Body of pancreas (tissue), 4 donors: ENCODE results near the gene CEND1. TPM values are rescaled to one million over a fixed set of nuclear protein-coding genes. Genes with fewer than 3 reads are reported as not detected.

Experiments used
- ATAC-seq: fragments of 150-250 bp; one replicate; pipeline ENCODE4 v1.9.1; 2016
- DNase-seq, 4 donors: peaks; one replicate each; pipeline ENCODE4 v3.0.0-alpha.2; 2019
- H3K27ac ChIP-seq, 4 donors: fragments of 200-600 bp; sonication (generic); 1 replicate in 3 of 4; 2 replicates in 1 of 4; pipeline versions ENCODE4 v1.5.1 to v1.6.1; 2016 to 2019; ENCODE audit warnings: mild to moderate bottlenecking in 1 of 4, mixed read lengths in 1 of 4, moderate library complexity in 1 of 4
- H3K27me3 ChIP-seq, 2 donors: fragments of 200-600 bp; sonication (generic); one replicate each; pipeline ENCODE4 v1.6.0; 2016; ENCODE audit warnings: mild to moderate bottlenecking in 1 of 2
- H3K36me3 ChIP-seq, 2 donors: fragments of 200-600 bp; sonication (generic); replicated peaks in 1 of 2; 2 replicates each; pipeline ENCODE4 v1.5.1; 2016; ENCODE audit warnings: low read depth in 2 of 2; ENCODE audit not compliant: insufficient read depth in 1 of 2
- H3K4me1 ChIP-seq: fragments of 200-600 bp; sonication (generic); one replicate; pipeline ENCODE4 v1.6.0; 2016
- H3K4me3 ChIP-seq, 2 donors: fragments of 200-600 bp; sonication (generic); 1 replicate in 1 of 2; 2 replicates in 1 of 2; pipeline ENCODE4 v1.5.1; 2016 to 2019
- H3K9me3 ChIP-seq, 3 donors: fragments of 200-600 bp; sonication (generic); 1 replicate in 2 of 3; 2 replicates in 1 of 3; pipeline ENCODE4 v1.5.1; 2016
- POLR2A ChIP-seq, 3 donors: fragments of 450-650 bp; IDR thresholded peaks; one replicate each; pipeline ENCODE4 v1.6.1; 2016; ENCODE audit warnings: antibody characterized with exemption in 3 of 3, mild to moderate bottlenecking in 2 of 3
- WGBS, 2 donors: methylation state at CpG; one replicate each; pipeline ENCODE4 v1.1.5; 2017; 5-methylcytosine and 5-hydroxymethylcytosine counted together
- intact Hi-C: fragments of 100-400 bp; cut with DNase I; formaldehyde crosslinking; loops from one replicate; pipeline ENCODE4 v1.15.1; 2023
- total RNA-seq, 2 donors: library from RNA; depleted of rRNA; stranded (reverse); fragments of >200 nt; gene quantifications; one replicate each; pipeline ENCODE4 v1.1.0, GENCODE V29; 2016
- TF ChIP-seq, protein P1 (sequence below), 7 experiments: fragments of 450-650 bp in 4 of 7; fragments of 200-600 bp in 3 of 7; sonication (generic) in 3 of 7; IDR thresholded peaks; one replicate each; pipeline ENCODE4 v1.5.1; 2016 to 2019; ENCODE audit warnings: antibody characterized with exemption in 7 of 7

Gene CEND1
- total RNA-seq, 2 donors from 2014 or later, result 0.78 TPM; not detected in 1

DNA sequence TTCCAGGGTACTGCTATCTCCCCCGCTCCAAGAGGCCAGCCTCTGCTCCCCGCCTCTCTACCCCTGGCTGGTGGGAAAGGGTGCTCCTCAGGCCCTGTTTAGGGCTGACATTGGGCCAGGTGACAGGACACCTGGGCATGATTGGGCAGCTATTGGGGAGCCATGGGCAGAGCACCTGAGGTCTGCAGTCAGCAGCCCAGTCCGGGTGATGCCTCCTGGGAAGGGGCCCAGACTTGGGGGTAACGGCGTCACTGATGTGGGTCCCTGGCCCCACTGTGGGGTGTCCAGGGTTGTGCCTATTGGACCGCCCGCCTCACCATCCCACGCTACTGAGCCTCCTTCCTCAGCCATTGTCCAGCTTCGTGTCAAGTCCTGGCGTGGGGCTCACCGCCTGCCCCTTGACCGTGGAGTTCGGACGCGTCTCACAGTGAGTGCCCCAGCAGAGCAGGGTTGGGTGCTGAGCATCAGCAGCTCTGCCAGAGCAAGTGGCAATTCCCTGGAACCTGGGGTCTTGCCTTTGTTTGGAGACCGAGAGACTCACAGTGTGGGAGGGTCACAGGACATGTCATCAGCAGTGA, 9.8 kb downstream of the CEND1 start:
- ATAC-seq (no peak), DNase-seq (peak in 1 of 4 donors; percentile 9)
- Histone ChIP-seq H3K4me1 (peaks cover 44% of the 10 kb centered on the region), H3K4me3 (no peak overlapping the region), H3K27ac (no peak overlapping the region), H3K36me3 (no peaks in the 10 kb centered on the region), H3K9me3 (no peaks in the 10 kb centered on the region), H3K27me3 (no peaks in the 10 kb centered on the region)
- TF ChIP-seq, protein P1, sequence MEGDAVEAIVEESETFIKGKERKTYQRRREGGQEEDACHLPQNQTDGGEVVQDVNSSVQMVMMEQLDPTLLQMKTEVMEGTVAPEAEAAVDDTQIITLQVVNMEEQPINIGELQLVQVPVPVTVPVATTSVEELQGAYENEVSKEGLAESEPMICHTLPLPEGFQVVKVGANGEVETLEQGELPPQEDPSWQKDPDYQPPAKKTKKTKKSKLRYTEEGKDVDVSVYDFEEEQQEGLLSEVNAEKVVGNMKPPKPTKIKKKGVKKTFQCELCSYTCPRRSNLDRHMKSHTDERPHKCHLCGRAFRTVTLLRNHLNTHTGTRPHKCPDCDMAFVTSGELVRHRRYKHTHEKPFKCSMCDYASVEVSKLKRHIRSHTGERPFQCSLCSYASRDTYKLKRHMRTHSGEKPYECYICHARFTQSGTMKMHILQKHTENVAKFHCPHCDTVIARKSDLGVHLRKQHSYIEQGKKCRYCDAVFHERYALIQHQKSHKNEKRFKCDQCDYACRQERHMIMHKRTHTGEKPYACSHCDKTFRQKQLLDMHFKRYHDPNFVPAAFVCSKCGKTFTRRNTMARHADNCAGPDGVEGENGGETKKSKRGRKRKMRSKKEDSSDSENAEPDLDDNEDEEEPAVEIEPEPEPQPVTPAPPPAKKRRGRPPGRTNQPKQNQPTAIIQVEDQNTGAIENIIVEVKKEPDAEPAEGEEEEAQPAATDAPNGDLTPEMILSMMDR (IDR thresholded peaks at IDR 0.05), result no peak
- TF ChIP-seq POLR2A (IDR thresholded peaks at IDR 0.05), result no peak
- 94 to 95% methylated on average over 14 of the region's 16 CpGs for WGBS, 2 donors
- intact Hi-C loops, result no loop called here

- WGBS, 2 donors, result 84 to 93% methylated on average over 7 to 21 of the region's 23 CpGs
- no peaks in the 10 kb centered on the region for H3K9me3 ChIP-seq
- H3K27ac ChIP-seq, result no peak overlapping the region
- intact Hi-C loops, result no loop called here
- H3K4me3 ChIP-seq, result no peak overlapping the region
- TF ChIP-seq, protein P1 (IDR thresholded peaks at IDR 0.05), result no peak
- no peak for TF ChIP-seq POLR2A (IDR thresholded peaks at IDR 0.05)
- no peaks in the 10 kb centered on the region for H3K36me3 ChIP-seq
- H3K27me3 ChIP-seq, result no peaks in the 10 kb centered on the region
- ATAC-seq (no peak), DNase-seq (peak in 1 of 4 donors; percentile 11)
- peaks cover 48% of the 10 kb centered on the region for H3K4me1 ChIP-seq
Measured at GRCh38 chr11:778976-779954, 10.6 kb downstream of the CEND1 start.

- 2 to 6% methylated on average over 10 to 88 of the region's 110 CpGs for WGBS, 2 donors
- H3K36me3 ChIP-seq, result peaks cover 0 to 4% of the 10 kb centered on the region in 2 donors
- peak within 1 kb of the TSS; percentile 63 to 82 (median 73) for H3K27ac ChIP-seq
- H3K9me3 ChIP-seq, result no peaks in the 10 kb centered on the region
- H3K27me3 ChIP-seq, result no peaks in the 10 kb centered on the region
- DNase-seq, result peak; percentile 92 to 94 (median 94)
- peak within 1 kb of the TSS; percentile 67 to 92 for H3K4me3 ChIP-seq
- ATAC-seq, result peak; percentile 94
- TF ChIP-seq, protein P1 (IDR thresholded peaks at IDR 0.05), result no peak
- TF ChIP-seq POLR2A (IDR thresholded peaks at IDR 0.05), result peak; percentile 58 to 74 (median 65)
- peaks cover 35% of the 10 kb centered on the region for H3K4me1 ChIP-seq
- intact Hi-C loops, result no loop called here
Measured at GRCh38 chr11:777288-778255, 12.3 kb downstream of the CEND1 start, which contains the start of gene GATD1. GATD1 (minus strand) TSS chr11:777487; CDS start chr11:777462, 25 bp downstream.

DNA sequence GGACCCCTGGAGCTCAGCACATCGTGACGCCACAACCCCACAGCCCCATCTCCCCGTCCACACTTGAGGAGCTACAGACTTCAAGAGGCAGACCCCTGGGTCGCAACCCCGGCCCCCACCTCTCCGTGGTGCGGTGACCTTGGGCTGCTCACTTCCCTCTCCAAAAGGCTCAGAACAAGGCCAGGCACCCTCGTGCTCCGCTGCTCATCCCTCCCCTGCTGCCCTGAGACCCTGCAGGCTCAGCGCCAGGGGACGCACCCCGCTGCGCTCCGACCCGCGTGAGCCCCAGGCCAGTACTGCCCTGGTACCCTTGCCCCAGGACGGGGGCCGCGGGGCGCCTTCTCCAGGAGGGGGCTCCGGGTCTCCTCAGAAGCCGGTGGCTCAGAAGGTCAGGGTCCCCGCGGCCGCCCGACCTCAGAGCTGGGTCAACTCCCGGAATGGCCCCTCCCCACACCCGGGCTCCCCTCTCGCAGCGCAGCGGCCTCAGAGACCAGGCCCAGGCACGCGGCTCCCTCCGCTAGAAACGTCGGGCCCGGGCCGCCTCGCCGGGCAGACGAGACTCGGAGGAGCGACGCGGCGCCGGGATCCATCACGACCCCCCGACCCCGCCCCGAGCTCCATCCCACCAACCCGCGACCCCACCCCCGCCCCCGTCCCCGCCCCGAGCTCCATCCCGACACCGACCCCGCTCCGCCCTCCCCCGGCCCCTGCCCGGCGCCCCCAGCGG, 13.2 kb downstream of the CEND1 start:
- H3K4me3 ChIP-seq, result peak overlapping the region; percentile 67 to 92
- DNase-seq (peak in 3 of 4 donors; percentile 21 to 35 (median 32)), ATAC-seq (peak; percentile 24)
- 2% methylated on average over 23 of the region's 65 CpGs; no CpG with 5 or more reads in 1 of the 2 donors for WGBS, 2 donors
- peaks cover 35% of the 10 kb centered on the region for H3K4me1 ChIP-seq
- H3K27me3 ChIP-seq, result no peaks in the 10 kb centered on the region
- peaks cover 0 to 5% of the 10 kb centered on the region in 2 donors for H3K36me3 ChIP-seq
- H3K27ac ChIP-seq, result peak overlapping the region; percentile 63 to 82 (median 73)
- TF ChIP-seq, protein P1 (IDR thresholded peaks at IDR 0.05), result no peak
- no peak for TF ChIP-seq POLR2A (IDR thresholded peaks at IDR 0.05)
- no peaks in the 10 kb centered on the region for H3K9me3 ChIP-seq
- intact Hi-C loops, result no loop called here
